ENCODE data around the gene SPC25. TPM values are rescaled to one million over a fixed set of nuclear protein-coding genes. Genes with fewer than 3 reads are reported as not detected.

The SPC25 gene
- total and polyA plus RNA-seq, 2 of the 13 experiments (the other 11 are each of a cell fraction or from before 2014, with no cell fraction given), result 11.3 to 26.5 TPM

- H3K4me2 ChIP-seq (ENCODE audit: low read depth, low read length), result no peak overlapping the region
- H3K27me3 ChIP-seq (ENCODE audit: control insufficient read depth in 1 of 2, insufficient read depth in 2 of 2, low read length in 2 of 2), result peaks cover 0 to 12% of the 10 kb centered on the region in 2 experiments; a peak in 2 of 5 replicates
- WGBS (ENCODE audit: low lambda C conversion rate), result 36% methylated on average over 1 of the region's 1 CpG
These were observed 48.8 kb upstream of the SPC25 start for GRCh38 chr2:168939061-168939460.

GRCh38 chr2:168935810-168936581, 45.8 kb upstream of the SPC25 start:
- Histone ChIP-seq H3K36me3 (replicated peaks in 1 of 2; ENCODE audit: control insufficient read depth in 1 of 2, insufficient read depth in 2 of 2, low read length in 2 of 2) (no peaks in the 10 kb centered on the region), H3K27me3 (ENCODE audit: control insufficient read depth in 1 of 2, insufficient read depth in 2 of 2, low read length in 2 of 2) (peaks cover 0 to 12% of the 10 kb centered on the region in 2 experiments; a peak in 2 of 5 replicates), H3K79me2 (ENCODE audit: insufficient read depth, low read length) (no peaks in the 10 kb centered on the region), H3K4me2 (ENCODE audit: low read depth, low read length) (no peak overlapping the region), H3K4me1 (ENCODE audit: insufficient read depth, low read length) (no peaks in the 10 kb centered on the region), H3K9ac (ENCODE audit: insufficient read depth, low read depth, low read length) (no peak overlapping the region), H2AFZ (ENCODE audit: low read length) (no peak overlapping the region), H4K20me1 (ENCODE audit: insufficient read depth, low read length) (no peaks in the 10 kb centered on the region), H3K9me3 (ENCODE audit: low read length) (no peaks in the 10 kb centered on the region), H3K27ac (ENCODE audit: extremely low read length, insufficient read depth, low read length) (no peak overlapping the region), H3K4me3 (replicated peaks in 1 of 3; ENCODE audit: insufficient read depth in 1 of 3, low read depth in 2 of 3, low read length in 3 of 3) (no peak overlapping the region)
- in situ Hi-C loops (cut with HindIII; ENCODE audit: extremely low pct_ligation_motif_present, low pct_unique_long_range_greater_than_20kb) (no loop called here), intact Hi-C loops (cut with micrococcal nuclease; ENCODE audit: unreplicated experiment) (no loop called here)
- ATAC-seq, result no peak
- ChIA-PET CTCF (ENCODE audit: low intra/inter-chr PET ratio, low total read pairs) (no interaction called here), POLR2A (no interaction called here)
- FAIRE-seq, result no peak
- BruUV-seq (replicated peaks), result no TSS peak
- no peak for DNase-seq (ENCODE audit: low spot score)
- WGBS (ENCODE audit: low lambda C conversion rate), result 53% methylated on average over 14 of the region's 14 CpGs
- TF ChIP-seq MBNL3 (CRISPR knock-in tag; conservative IDR thresholded peaks at IDR 0.05), result no peak
- no peak for TF ChIP-seq YEATS2 (CRISPR knock-in tag; IDR thresholded peaks at IDR 0.05; ENCODE audit: borderline replicate concordance)
- no peak for TF ChIP-seq GFI1 (CRISPR knock-in tag; IDR thresholded peaks at IDR 0.05; ENCODE audit: borderline replicate concordance)
- TF ChIP-seq ZSCAN12 (CRISPR knock-in tag; IDR thresholded peaks at IDR 0.05), result no peak
- no peak for TF ChIP-seq MEIS2 (CRISPR knock-in tag; IDR thresholded peaks at IDR 0.05)
- TF ChIP-seq DMTF1 (CRISPR knock-in tag; IDR thresholded peaks at IDR 0.05), result no peak
- TF ChIP-seq KAT2B (IDR thresholded peaks at IDR 0.05; ENCODE audit: borderline replicate concordance, low read depth, low read length), result no peak
- no peak for TF ChIP-seq ZBTB1 (CRISPR knock-in tag; IDR thresholded peaks at IDR 0.05; ENCODE audit: borderline replicate concordance)
- no peak for TF ChIP-seq ZNF547 (CRISPR knock-in tag; IDR thresholded peaks at IDR 0.05)

More at GRCh38 chr2:168939061-168939460, 48.8 kb upstream of the SPC25 start:
- DNase-seq (ENCODE audit: low spot score) (no peak), FAIRE-seq (no peak), ATAC-seq (no peak)
- H3K4me3 ChIP-seq (replicated peaks in 1 of 3; ENCODE audit: insufficient read depth in 1 of 3, low read depth in 2 of 3, low read length in 3 of 3), result no peak overlapping the region
- H3K27ac ChIP-seq (ENCODE audit: extremely low read length, insufficient read depth, low read length), result no peak overlapping the region
- TF ChIP-seq CSRNP2 (CRISPR knock-in tag; conservative IDR thresholded peaks at IDR 0.05; ENCODE audit: low read depth), result no peak
- TF ChIP-seq CEBPB (IDR thresholded peaks at IDR 0.05; ENCODE audit: borderline replicate concordance, low read depth, low read length), result 0 out of 2 replicates have a peak, but pooled peaks have one; percentile 14
- H3K9ac ChIP-seq (ENCODE audit: insufficient read depth, low read depth, low read length), result no peak overlapping the region
- BruUV-seq (replicated peaks), result no TSS peak
- H3K4me1 ChIP-seq (ENCODE audit: insufficient read depth, low read length), result no peaks in the 10 kb centered on the region
- H3K9me3 ChIP-seq (ENCODE audit: low read length), result no peaks in the 10 kb centered on the region
- in situ Hi-C loops (cut with HindIII; ENCODE audit: extremely low pct_ligation_motif_present, low pct_unique_long_range_greater_than_20kb) (no loop called here), intact Hi-C loops (cut with micrococcal nuclease; ENCODE audit: unreplicated experiment) (no loop called here)
- POLR2A ChIA-PET, result no interaction called here
- no peaks in the 10 kb centered on the region for H3K79me2 ChIP-seq (ENCODE audit: insufficient read depth, low read length)
- no peaks in the 10 kb centered on the region for H3K36me3 ChIP-seq (replicated peaks in 1 of 2; ENCODE audit: control insufficient read depth in 1 of 2, insufficient read depth in 2 of 2, low read length in 2 of 2)
- H4K20me1 ChIP-seq (ENCODE audit: insufficient read depth, low read length), result no peaks in the 10 kb centered on the region
- CTCF ChIA-PET (ENCODE audit: low intra/inter-chr PET ratio, low total read pairs), result no interaction called here
- no peak overlapping the region for H2AFZ ChIP-seq (ENCODE audit: low read length)

Data from HepG2 (cell line).